OCI-LY3 (cell line): ENCODE data around the gene ZNF438.

Experiments
- H2AFZ ChIP-seq: fragments of 200-600, 300-600 bp; shearing (Covaris generic); 2 replicates; pipeline ENCODE4 v1.6.0; 2014; ENCODE audit warnings: antibody characterized with exemption, low read depth, low read length
- H3K27ac ChIP-seq: fragments of 200-600, 300-600 bp; sonication (generic); 2 replicates; pipeline ENCODE4 v1.5.1; 2014; ENCODE audit warnings: mild to moderate bottlenecking, low read length, moderate library complexity, mixed read lengths
- H3K27me3 ChIP-seq: fragments of 200-600, 300-600 bp; sonication (generic); 2 replicates; pipeline ENCODE4 v1.6.1; 2014; ENCODE audit warnings: low read depth, low read length, mixed read lengths
- H3K36me3 ChIP-seq: fragments of 200-600, 300-600 bp; sonication (generic); replicated peaks from 2 replicates; pipeline ENCODE3; 2014; ENCODE audit warnings: low read depth, low read length, mixed read lengths
- H3K4me1 ChIP-seq: fragments of 300-600, 200-600 bp; sonication (generic); 2 replicates; pipeline ENCODE4 v1.6.1; 2014; ENCODE audit warnings: low read length, mixed read lengths
- H3K4me2 ChIP-seq: fragments of 200-600, 300-600 bp; sonication (generic); 2 replicates; pipeline ENCODE4 v1.6.1; 2014; ENCODE audit warnings: low read length, mixed read lengths
- H3K4me3 ChIP-seq: fragments of 300-600, 200-600 bp; sonication (generic); 2 replicates; pipeline ENCODE4 v1.5.1; 2014; ENCODE audit warnings: antibody characterized with exemption, mild to moderate bottlenecking, low read length, moderate library complexity
- H3K79me2 ChIP-seq: fragments of 300-600, 200-600 bp; shearing (Covaris generic); 2 replicates; pipeline ENCODE4 v1.6.1; 2014; ENCODE audit warnings: mild to moderate bottlenecking, low read length, mixed read lengths
- H3K9ac ChIP-seq: fragments of 300-600, 200-600 bp; shearing (Covaris generic); 2 replicates; pipeline ENCODE4 v1.6.0; 2014; ENCODE audit warnings: mild to moderate bottlenecking, low read length, moderate library complexity
- H3K9me3 ChIP-seq: fragments of 200-600, 300-600 bp; shearing (Covaris generic); 2 replicates; pipeline ENCODE4 v1.6.1; 2014; ENCODE audit warnings: low read length, mixed read lengths; ENCODE audit not compliant: insufficient read depth
- H4K20me1 ChIP-seq: fragments of 200-600, 300-600 bp; sonication (generic); 2 replicates; pipeline ENCODE4 v1.6.1; 2016; ENCODE audit warnings: low read length, mixed read lengths; ENCODE audit not compliant: insufficient read depth
- EZH2phosphoT487 ChIP-seq: fragments of 200-600 bp; shearing (Covaris generic); IDR thresholded peaks from 2 replicates; pipeline ENCODE4 v1.6.1; 2018; ENCODE audit warnings: antibody characterized with exemption, mixed run types, low read depth
- TF ChIP-seq, protein P1 (sequence below): fragments of 200-600, 300-600 bp; sonication (generic); IDR thresholded peaks from 2 replicates; pipeline ENCODE4 v1.5.1; 2014; ENCODE audit warnings: antibody characterized with exemption, low read length, low read depth

ZNF438 gene

GRCh38 chr10:30853066-30853465 lies 178.6 kb downstream of the ZNF438 start:
- Histone ChIP-seq H3K36me3 (no peaks in the 10 kb centered on the region), H3K9me3 (no peaks in the 10 kb centered on the region), H3K4me3 (no peak overlapping the region), H3K9ac (no peak overlapping the region), H3K79me2 (no peaks in the 10 kb centered on the region), H3K4me1 (no peaks in the 10 kb centered on the region), H2AFZ (no peak overlapping the region), H3K27ac (no peak overlapping the region), H3K4me2 (no peak overlapping the region), H4K20me1 (no peaks in the 10 kb centered on the region), H3K27me3 (no peaks in the 10 kb centered on the region)
- no peak for TF ChIP-seq EZH2phosphoT487
- TF ChIP-seq, protein P1, sequence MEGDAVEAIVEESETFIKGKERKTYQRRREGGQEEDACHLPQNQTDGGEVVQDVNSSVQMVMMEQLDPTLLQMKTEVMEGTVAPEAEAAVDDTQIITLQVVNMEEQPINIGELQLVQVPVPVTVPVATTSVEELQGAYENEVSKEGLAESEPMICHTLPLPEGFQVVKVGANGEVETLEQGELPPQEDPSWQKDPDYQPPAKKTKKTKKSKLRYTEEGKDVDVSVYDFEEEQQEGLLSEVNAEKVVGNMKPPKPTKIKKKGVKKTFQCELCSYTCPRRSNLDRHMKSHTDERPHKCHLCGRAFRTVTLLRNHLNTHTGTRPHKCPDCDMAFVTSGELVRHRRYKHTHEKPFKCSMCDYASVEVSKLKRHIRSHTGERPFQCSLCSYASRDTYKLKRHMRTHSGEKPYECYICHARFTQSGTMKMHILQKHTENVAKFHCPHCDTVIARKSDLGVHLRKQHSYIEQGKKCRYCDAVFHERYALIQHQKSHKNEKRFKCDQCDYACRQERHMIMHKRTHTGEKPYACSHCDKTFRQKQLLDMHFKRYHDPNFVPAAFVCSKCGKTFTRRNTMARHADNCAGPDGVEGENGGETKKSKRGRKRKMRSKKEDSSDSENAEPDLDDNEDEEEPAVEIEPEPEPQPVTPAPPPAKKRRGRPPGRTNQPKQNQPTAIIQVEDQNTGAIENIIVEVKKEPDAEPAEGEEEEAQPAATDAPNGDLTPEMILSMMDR: no peak

GRCh38 chr10:30850776-30851175 lies 180.9 kb downstream of the ZNF438 start:
- H3K27ac ChIP-seq: no peak overlapping the region
- no peaks in the 10 kb centered on the region for H3K79me2 ChIP-seq
- H3K36me3 ChIP-seq: no peaks in the 10 kb centered on the region
- H2AFZ ChIP-seq: no peak overlapping the region
- H3K4me1 ChIP-seq: no peaks in the 10 kb centered on the region
- H3K9ac ChIP-seq: no peak overlapping the region
- no peak for TF ChIP-seq EZH2phosphoT487
- TF ChIP-seq, protein P1: no peak
- no peak overlapping the region for H3K4me2 ChIP-seq
- H4K20me1 ChIP-seq: no peaks in the 10 kb centered on the region
- H3K27me3 ChIP-seq: no peaks in the 10 kb centered on the region
- no peak overlapping the region for H3K4me3 ChIP-seq
- H3K9me3 ChIP-seq: no peaks in the 10 kb centered on the region

GRCh38 chr10:30849231-30850035 lies 182.2 kb downstream of the ZNF438 start:
- Histone ChIP-seq H3K27me3 (no peaks in the 10 kb centered on the region), H3K4me2 (no peak overlapping the region), H4K20me1 (no peaks in the 10 kb centered on the region), H2AFZ (no peak overlapping the region), H3K9me3 (no peaks in the 10 kb centered on the region), H3K4me3 (no peak overlapping the region), H3K79me2 (no peaks in the 10 kb centered on the region), H3K9ac (no peak overlapping the region), H3K4me1 (no peaks in the 10 kb centered on the region), H3K27ac (no peak overlapping the region), H3K36me3 (no peaks in the 10 kb centered on the region)
- TF ChIP-seq EZH2phosphoT487: no peak
- TF ChIP-seq, protein P1: no peak

DNA sequence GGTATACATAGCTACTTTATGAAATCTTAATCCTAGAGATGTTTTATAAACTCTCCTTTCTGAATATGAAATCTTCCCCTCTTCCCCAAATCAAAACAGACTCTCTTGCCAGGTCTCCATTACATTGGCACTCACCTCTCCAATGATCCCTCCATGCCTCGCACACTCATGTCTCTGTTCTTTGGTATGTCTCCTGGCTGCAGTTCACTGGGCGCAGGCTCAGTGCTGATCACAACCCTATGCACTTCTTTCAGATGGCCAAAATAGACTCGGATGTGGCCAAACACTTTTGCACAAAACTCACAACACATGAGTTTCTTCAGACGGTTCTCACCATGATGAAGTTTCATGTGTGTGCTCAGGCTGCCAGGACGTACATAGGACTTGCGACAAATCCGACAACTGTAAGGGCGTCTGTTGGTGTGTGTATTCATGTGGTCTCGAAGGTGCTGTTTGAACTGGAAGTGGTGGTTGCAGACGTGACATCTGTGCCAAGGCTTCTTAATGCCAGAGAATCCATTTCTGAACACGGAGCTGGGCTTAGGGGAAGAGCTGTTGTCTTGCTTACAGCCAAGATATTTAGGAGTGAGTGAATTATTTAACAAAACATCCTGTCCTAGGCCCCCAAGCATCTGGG lies 183.2 kb downstream of the ZNF438 start:
- TF ChIP-seq, protein P1: no peak
- TF ChIP-seq EZH2phosphoT487: no peak
- Histone ChIP-seq H3K79me2 (no peaks in the 10 kb centered on the region), H3K4me1 (no peaks in the 10 kb centered on the region), H2AFZ (no peak overlapping the region), H4K20me1 (no peaks in the 10 kb centered on the region), H3K27me3 (no peaks in the 10 kb centered on the region), H3K36me3 (no peaks in the 10 kb centered on the region), H3K27ac (no peak overlapping the region), H3K9me3 (no peaks in the 10 kb centered on the region), H3K4me3 (no peak overlapping the region), H3K4me2 (no peak overlapping the region), H3K9ac (no peak overlapping the region)
